Cerebellar cortex (tissue), 1 donor: ENCODE data around the gene LIX1.
"Not testable (repeated sequence)": the region's sequence is repeated elsewhere in the genome, so short reads cannot be mapped to it uniquely, and the experiment has no call there.

ENCODE experiments used
- DNase-seq: peaks from one replicate; pipeline ENCODE4 v3.0.0-alpha.2; 2015; ENCODE audit warnings: low spot score

LIX1 gene

GRCh38 chr5:97142521-97143254 is at the start of gene LIX1:
Gene LIX1, minus strand, starts transcription at chr5:97142611. Its CDS starts 35 bp downstream, at chr5:97142576.
- DNase-seq, result peak; percentile 53

- no peak for DNase-seq
These were observed 49.5 kb upstream of the LIX1 start for GRCh38 chr5:97191893-97192292.

- DNase-seq, result not testable (repeated sequence)
These were observed 47.1 kb upstream of the LIX1 start for GRCh38 chr5:97189523-97189922.

- no peak for DNase-seq
These were observed 41.5 kb upstream of the LIX1 start for GRCh38 chr5:97183930-97184213.

GRCh38 chr5:97183100-97183929 is 40.9 kb upstream of the LIX1 start, which contains the start of gene RIOK2:
Gene RIOK2, minus strand, starts transcription at chr5:97183247. Its CDS starts 56 bp downstream, at chr5:97183191.
- peak; percentile 97 for DNase-seq

- no peak for DNase-seq
These were observed 40.2 kb upstream of the LIX1 start for GRCh38 chr5:97182571-97183099.

- no peak for DNase-seq
These were observed 39.6 kb upstream of the LIX1 start for GRCh38 chr5:97181856-97182545.

- DNase-seq, result not testable (repeated sequence)
These were observed 37.0 kb upstream of the LIX1 start for GRCh38 chr5:97179457-97179856.

GRCh38 chr5:97172227-97172626 is 29.8 kb upstream of the LIX1 start:
- DNase-seq, result no peak

GRCh38 chr5:97171703-97172102 is 29.3 kb upstream of the LIX1 start:
- no peak for DNase-seq

GRCh38 chr5:97167435-97167834 is 25.0 kb upstream of the LIX1 start:
- no peak for DNase-seq

GRCh38 chr5:97165726-97166125 is 23.3 kb upstream of the LIX1 start:
- DNase-seq, result no peak

GRCh38 chr5:97164846-97165245 is 22.4 kb upstream of the LIX1 start:
- no peak for DNase-seq

GRCh38 chr5:97163790-97164285 is 21.4 kb upstream of the LIX1 start:
- no peak for DNase-seq

- peak; percentile 48 for DNase-seq
These were observed 21.0 kb upstream of the LIX1 start for GRCh38 chr5:97163360-97163764.

- DNase-seq, result peak; percentile 91
These were observed 19.6 kb upstream of the LIX1 start for GRCh38 chr5:97162045-97162444.

GRCh38 chr5:97157689-97158088 is 15.3 kb upstream of the LIX1 start:
- no peak for DNase-seq

- DNase-seq, result no peak
These were observed 9.0 kb upstream of the LIX1 start for GRCh38 chr5:97151370-97151769.

GRCh38 chr5:97150401-97150800 is 8.0 kb upstream of the LIX1 start:
- DNase-seq, result no peak

GRCh38 chr5:97149709-97150108 is 7.3 kb upstream of the LIX1 start:
- no peak for DNase-seq

- no peak for DNase-seq
These were observed 5.9 kb upstream of the LIX1 start for GRCh38 chr5:97148288-97148687.

GRCh38 chr5:97143704-97144103 is 1.3 kb upstream of the LIX1 start:
- no peak for DNase-seq
